Muscle layer of duodenum (tissue), 2 donors: ENCODE results near the gene TXNDC17.

Experiments used
- H3K27ac ChIP-seq: one replicate; pipeline ENCODE4 v1.7.0; 2013; ENCODE audit warnings: mild to moderate bottlenecking, low read length
- H3K27me3 ChIP-seq: one replicate; pipeline ENCODE4 v1.7.0; 2013; ENCODE audit warnings: low read depth, mild to moderate bottlenecking, control low read depth, low read length
- H3K36me3 ChIP-seq, 2 donors: one replicate each; pipeline ENCODE4 v1.7.0; 2013; ENCODE audit warnings: low read length in 2 of 2, control low read depth in 1 of 2, mild to moderate bottlenecking in 1 of 2; ENCODE audit not compliant: insufficient read depth in 2 of 2, control insufficient read depth in 1 of 2
- H3K4me1 ChIP-seq, 2 donors: one replicate each; pipeline ENCODE4 v1.7.0; 2013; ENCODE audit warnings: low read length in 2 of 2, mild to moderate bottlenecking in 2 of 2, control low read depth in 1 of 2, moderate library complexity in 1 of 2; ENCODE audit not compliant: insufficient read depth in 2 of 2, control insufficient read depth in 1 of 2
- H3K4me3 ChIP-seq, 2 donors: one replicate each; pipeline ENCODE4 v1.7.0; 2013; ENCODE audit warnings: low read length in 2 of 2, low read depth in 1 of 2, mild to moderate bottlenecking in 1 of 2
- H3K9me3 ChIP-seq, 2 donors: one replicate each; pipeline ENCODE4 v1.7.0; 2013; ENCODE audit warnings: low read length in 2 of 2, control low read depth in 1 of 2, mild to moderate bottlenecking in 1 of 2; ENCODE audit not compliant: control insufficient read depth in 1 of 2
- donor health status: healthy.

The TXNDC17 gene

DNA sequence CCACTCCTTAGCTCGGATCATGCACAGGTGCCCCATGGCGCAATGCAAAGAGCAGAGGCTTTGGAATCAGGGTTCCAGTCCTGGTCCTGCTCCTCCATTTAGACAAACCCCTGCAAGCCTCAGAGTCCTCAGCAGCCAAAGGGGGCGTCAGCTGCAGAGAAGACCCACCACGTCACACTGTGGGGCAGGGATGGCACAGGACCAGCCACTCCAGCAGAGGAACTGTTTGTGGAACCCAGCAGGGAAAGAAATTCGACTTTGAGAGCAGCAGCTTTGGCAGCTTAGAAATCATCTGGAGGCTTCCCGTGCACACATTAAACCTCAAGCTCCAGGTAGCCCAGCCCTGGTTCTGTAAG is 35.9 kb downstream of the TXNDC17 start:
- no peak overlapping the region for H3K4me3 ChIP-seq
- H3K36me3 ChIP-seq: no peaks in the 10 kb centered on the region
- H3K27ac ChIP-seq: no peak overlapping the region
- peaks cover 7% of the 10 kb centered on the region for H3K27me3 ChIP-seq
- no peaks in the 10 kb centered on the region for H3K4me1 ChIP-seq
- no peaks in the 10 kb centered on the region for H3K9me3 ChIP-seq

DNA sequence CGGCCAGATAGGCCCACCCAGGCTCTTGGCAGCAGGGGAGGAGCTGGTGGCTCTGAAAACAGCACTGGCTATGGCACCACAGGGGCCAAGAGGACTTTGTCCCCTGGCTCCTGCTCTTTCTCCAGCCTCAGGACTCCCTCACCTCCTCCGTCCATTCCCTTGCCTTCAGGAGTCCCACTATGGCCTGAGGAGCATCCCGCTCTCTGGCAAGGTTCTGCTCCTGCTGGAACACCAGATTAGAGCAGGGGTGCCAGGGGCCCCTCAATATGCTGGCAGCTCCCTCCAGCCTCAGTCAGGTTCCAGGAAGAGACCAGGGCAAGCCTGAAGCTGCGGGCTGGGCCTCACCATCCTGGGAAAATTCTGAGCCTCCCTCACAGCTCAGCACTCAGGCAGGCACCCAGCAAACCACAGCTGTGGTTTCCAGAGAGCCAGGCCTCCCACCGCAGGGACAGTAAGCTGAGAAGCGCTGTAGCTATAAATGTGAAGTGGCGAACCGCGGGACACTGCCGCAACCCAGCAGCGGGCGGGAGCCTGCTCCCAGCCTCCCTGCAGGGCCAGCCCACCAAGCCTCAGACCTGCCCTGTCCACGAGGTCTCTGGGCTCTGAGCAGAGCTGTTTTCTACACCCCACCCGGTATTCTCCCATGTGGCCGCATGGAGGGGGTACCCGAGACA is 36.4 kb downstream of the TXNDC17 start:
- no peaks in the 10 kb centered on the region for H3K36me3 ChIP-seq
- peaks cover 7% of the 10 kb centered on the region for H3K27me3 ChIP-seq
- no peaks in the 10 kb centered on the region for H3K9me3 ChIP-seq
- H3K4me3 ChIP-seq: no peak overlapping the region
- no peak overlapping the region for H3K27ac ChIP-seq
- no peaks in the 10 kb centered on the region for H3K4me1 ChIP-seq

DNA sequence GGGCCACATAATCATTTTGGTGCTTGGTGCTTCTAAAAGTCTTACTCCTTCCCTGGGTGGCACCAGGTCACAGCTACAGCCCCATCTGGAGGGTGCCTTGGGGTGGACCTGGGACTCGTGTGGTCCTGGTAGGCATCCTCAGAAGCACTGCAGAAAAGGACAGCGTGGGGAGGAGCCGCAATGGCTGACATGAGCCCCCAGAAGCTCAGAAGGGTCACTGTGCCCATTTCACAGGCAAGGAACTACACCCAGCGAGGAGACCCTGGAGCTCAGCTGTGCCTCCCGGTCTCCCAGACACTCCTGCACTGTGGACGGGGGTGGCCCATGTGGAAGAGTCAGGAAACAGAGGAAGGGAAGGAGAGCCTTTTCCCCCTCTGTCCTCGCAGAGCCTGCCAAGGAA is 37.1 kb downstream of the TXNDC17 start:
- peaks cover 7% of the 10 kb centered on the region for H3K27me3 ChIP-seq

DNA sequence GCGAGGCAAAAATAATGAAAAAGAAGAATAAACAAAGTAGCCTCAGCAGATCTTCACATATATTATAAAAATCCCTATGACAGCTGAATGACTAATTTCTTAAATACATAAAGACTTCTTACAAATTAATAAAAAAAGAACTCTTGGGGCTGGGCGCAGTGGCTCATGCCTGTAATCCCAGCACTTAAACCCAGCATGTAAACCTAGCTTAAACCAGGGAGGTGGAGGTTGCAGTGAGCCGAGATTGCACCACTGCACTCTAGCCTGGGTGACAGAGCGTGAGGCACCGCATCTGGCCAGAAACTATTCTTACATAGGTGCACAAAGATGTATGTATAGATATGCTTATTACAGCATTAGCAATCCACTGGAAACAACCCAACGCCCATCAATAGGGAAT is 38.4 kb downstream of the TXNDC17 start:
- Histone ChIP-seq H3K27ac (no peak overlapping the region), H3K36me3 (no peaks in the 10 kb centered on the region), H3K27me3 (peaks cover 7% of the 10 kb centered on the region), H3K4me1 (no peaks in the 10 kb centered on the region), H3K4me3 (no peak overlapping the region), H3K9me3 (no peaks in the 10 kb centered on the region)

More for the DNA sequence above, 37.1 kb downstream of the TXNDC17 start:
- no peak overlapping the region for H3K4me3 ChIP-seq
- no peaks in the 10 kb centered on the region for H3K9me3 ChIP-seq
- no peaks in the 10 kb centered on the region for H3K36me3 ChIP-seq
- no peak overlapping the region for H3K27ac ChIP-seq
- no peaks in the 10 kb centered on the region for H3K4me1 ChIP-seq

DNA sequence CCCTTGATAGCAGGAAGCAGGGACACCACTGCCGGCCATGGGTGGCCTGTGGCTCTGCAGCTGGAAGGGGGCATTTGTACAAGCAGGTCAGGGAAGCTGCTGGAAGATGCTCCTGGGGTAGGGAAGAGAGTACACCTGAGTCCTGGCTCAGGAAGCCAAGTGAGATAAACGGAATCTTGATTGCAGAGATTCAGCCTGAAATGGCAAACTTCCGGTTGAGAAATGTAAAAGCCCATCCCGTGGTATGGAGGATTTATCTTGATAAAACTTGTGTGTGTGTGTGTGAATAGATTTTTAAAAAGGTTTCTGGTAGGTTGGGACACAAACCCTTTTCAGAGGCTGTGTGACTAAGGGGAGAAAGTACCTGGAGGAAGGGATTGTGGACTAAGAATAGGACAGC is 40.3 kb downstream of the TXNDC17 start:
- H3K36me3 ChIP-seq: no peaks in the 10 kb centered on the region
- H3K27ac ChIP-seq: no peak overlapping the region
- H3K9me3 ChIP-seq: no peaks in the 10 kb centered on the region
- peaks cover 7% of the 10 kb centered on the region for H3K27me3 ChIP-seq
- no peak overlapping the region for H3K4me3 ChIP-seq
- no peaks in the 10 kb centered on the region for H3K4me1 ChIP-seq

DNA sequence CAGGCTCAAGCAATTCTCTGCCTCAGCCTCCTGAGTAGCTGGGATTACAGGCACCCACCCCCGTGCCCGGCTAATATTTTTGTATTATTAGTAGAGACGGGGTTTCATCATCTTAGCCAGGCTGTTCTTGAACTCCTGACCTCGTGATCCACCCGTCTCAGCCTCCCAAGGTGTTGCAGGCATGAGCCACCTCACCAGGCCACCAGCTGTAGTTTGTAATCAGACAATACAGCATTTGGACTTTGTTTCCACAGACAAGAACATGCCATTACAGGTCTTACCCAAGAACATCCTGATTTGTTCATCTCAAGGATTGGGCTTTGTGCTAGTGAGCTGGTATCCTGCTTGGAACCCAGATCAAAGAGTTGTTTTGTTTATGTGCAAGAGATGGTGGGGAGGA is 40.8 kb downstream of the TXNDC17 start:
- H3K4me1 ChIP-seq: no peaks in the 10 kb centered on the region
- peaks cover 7% of the 10 kb centered on the region for H3K27me3 ChIP-seq
- H3K27ac ChIP-seq: no peak overlapping the region

DNA sequence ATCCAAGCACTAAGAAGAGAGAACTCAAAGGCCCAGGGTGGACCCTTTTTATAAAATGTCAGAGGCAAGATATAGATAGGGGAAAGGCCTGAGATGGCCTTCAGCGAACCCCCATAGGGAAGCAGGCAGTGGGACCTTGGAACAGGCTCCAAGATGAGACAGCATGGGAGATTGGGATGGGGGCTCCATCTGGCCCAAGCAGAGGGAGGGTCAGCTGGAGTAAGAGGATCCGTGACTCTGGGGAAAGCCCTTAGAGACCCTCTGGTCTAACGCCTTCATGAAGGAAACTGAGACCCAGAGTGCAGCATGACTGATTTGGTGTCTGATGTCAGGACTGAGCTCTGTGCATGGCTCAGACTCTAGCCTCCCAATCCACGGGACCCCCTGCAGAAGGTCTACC is 41.5 kb downstream of the TXNDC17 start:
- Histone ChIP-seq H3K4me1 (no peaks in the 10 kb centered on the region), H3K27me3 (peaks cover 1% of the 10 kb centered on the region), H3K9me3 (no peaks in the 10 kb centered on the region), H3K27ac (no peak overlapping the region), H3K4me3 (no peak overlapping the region), H3K36me3 (no peaks in the 10 kb centered on the region)

More for the DNA sequence above, 40.8 kb downstream of the TXNDC17 start:
- H3K4me3 ChIP-seq: no peak overlapping the region
- no peaks in the 10 kb centered on the region for H3K9me3 ChIP-seq
- no peaks in the 10 kb centered on the region for H3K36me3 ChIP-seq

DNA sequence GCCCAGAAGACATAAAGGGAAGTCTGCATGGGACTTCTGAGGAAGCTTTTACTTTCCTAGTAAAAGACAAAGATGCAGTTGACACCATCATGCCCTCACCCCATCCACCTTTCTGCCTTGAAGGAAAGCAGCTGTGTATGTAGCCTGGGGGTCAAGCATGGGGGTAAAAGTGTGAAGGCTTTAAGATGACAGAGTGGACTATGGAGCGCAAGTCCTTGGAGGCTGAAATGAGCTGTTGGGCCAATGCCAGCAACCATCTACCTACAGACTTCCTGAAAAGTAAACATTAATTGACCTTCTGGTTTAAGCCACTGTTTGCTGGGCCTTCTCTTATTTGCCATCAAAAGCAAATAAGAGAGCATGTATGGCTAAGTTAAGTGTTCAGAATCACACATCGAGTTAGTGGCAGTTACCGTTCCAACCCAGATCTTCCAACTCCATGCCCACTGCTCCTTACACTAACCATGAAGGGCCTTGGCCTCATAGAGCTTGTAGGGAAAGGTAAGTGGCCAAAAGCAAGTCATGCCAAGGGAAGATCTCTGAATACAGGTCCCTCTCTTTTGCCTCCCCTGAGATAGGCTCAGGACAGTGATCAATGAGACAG is 42.3 kb downstream of the TXNDC17 start:
- no peak overlapping the region for H3K4me3 ChIP-seq
- H3K27ac ChIP-seq: no peak overlapping the region
- no peaks in the 10 kb centered on the region for H3K4me1 ChIP-seq
- H3K9me3 ChIP-seq: no peaks in the 10 kb centered on the region
- H3K36me3 ChIP-seq: no peaks in the 10 kb centered on the region
- no peaks in the 10 kb centered on the region for H3K27me3 ChIP-seq

DNA sequence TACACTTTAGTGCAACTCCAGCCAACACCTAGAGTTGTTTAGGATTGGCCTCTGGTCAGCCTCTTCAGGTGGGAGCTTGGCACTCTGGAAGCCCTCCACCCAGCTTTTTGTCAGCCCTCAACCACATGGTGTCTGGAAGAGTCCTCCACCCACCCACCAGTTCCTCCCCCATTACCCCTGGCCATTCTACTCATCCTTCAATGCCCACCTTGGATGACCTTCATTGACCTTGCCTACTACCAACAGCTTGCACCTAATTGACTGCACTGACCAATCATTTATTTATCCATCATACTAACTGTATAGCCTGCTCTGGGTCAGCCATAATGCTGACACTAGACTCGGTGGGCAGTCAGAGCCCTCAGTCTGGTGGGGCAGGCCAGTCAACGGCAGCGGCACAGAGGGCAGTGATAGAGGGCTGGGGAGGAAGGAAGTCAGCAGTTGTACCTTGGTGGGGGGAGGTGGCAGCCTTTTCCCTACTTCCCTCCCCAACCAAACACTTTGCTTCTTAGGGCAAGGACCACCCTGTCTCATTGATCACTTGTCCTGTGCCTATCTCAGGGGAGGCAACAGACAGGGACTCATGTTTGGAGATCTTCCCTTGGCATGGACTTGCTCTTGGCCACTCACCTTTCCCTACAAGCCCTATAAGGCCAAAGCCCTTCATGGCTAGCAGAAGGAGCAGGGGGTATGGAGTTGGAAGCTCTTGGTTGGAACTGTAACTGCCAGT is 43.0 kb downstream of the TXNDC17 start:
- H3K9me3 ChIP-seq: no peaks in the 10 kb centered on the region
- H3K4me1 ChIP-seq: no peaks in the 10 kb centered on the region
- H3K36me3 ChIP-seq: no peaks in the 10 kb centered on the region
- H3K27ac ChIP-seq: no peak overlapping the region
- no peak overlapping the region for H3K4me3 ChIP-seq
- H3K27me3 ChIP-seq: no peaks in the 10 kb centered on the region

DNA sequence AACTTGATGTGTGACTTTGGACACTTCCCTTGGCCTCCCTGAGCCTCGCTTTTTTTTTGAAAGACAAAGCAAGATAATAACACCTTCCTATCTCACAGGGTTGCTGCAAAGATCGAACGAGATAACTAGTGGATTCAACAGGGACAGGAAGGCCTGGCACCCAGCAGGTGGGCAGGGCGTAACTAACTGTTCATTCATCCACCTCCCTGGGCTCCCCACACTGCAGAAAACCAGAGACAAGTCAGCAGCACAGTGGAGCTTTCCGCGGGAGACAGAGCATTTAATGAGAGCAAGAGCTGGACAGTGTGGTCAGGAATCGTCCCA is 43.6 kb downstream of the TXNDC17 start:
- no peak overlapping the region for H3K27ac ChIP-seq
- no peak overlapping the region for H3K4me3 ChIP-seq
- H3K27me3 ChIP-seq: no peaks in the 10 kb centered on the region
- no peaks in the 10 kb centered on the region for H3K36me3 ChIP-seq
- no peaks in the 10 kb centered on the region for H3K4me1 ChIP-seq
- H3K9me3 ChIP-seq: no peaks in the 10 kb centered on the region

DNA sequence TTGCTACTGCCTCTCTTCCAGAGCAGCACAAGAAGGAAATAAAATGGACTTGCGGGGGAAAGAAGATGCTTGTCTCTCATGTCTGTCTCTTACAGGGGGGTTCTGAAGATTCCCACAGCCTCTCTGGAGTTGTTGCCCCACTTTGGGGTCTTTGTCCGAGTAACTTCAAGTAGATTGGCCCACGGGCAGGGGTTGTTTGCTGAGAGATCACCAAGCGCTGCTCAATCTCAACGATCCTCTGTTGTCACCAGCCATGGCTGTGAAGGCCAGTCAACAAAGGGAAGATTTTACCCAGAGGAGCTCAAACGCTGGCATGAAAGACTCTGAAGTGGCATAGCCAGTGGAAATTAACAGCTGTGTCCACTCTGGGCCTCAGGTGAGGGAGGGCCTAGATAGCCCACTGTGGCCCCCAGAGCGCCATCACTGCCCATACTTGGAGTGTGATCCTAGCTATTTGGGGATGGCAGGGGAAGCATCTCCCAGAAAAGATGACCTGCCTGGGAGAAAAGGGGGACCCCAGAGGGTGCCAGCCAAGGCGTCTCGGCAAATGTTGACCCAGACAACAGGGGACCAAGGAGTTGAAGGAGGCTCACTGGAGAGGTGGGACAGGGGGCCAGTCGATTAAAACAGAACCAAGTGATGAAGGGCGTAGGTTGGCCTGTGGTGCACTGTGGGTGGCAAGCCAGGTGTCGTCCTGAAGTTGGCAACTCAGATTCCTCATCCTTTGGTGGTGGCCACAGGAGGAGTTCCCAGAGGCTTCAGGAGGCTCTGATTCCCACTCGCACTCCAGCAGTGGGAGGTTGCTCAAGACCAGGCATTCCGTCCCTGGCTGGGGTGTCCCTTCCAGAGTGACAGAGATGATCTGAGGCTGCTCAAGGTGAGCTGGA is 44.3 kb downstream of the TXNDC17 start:
- H3K4me1 ChIP-seq: no peaks in the 10 kb centered on the region
- H3K4me3 ChIP-seq: no peak overlapping the region
- no peaks in the 10 kb centered on the region for H3K36me3 ChIP-seq
- no peak overlapping the region for H3K27ac ChIP-seq
- no peaks in the 10 kb centered on the region for H3K9me3 ChIP-seq
- no peaks in the 10 kb centered on the region for H3K27me3 ChIP-seq
